K562 (cell line): ENCODE data around the gene SYS1. TPM values are rescaled to one million over a fixed set of nuclear protein-coding genes. Genes with fewer than 3 reads are reported as not detected.

Experiments used
- CTCF ChIP-seq, 3 experiments: IDR thresholded peaks in 2 of 3; conservative IDR thresholded peaks in 1 of 3; 2 replicates each; pipeline ENCODE4 v1.5.1; 2011 to 2012; ENCODE audit warnings: low read length in 3 of 3, mild to moderate bottlenecking in 3 of 3, control low read depth in 2 of 3, improper control_type of control experiment in 1 of 3, inconsistent platforms in 1 of 3, low read depth in 1 of 3, mixed read lengths in 1 of 3, moderate library complexity in 1 of 3; ENCODE audit not compliant: insufficient read depth in 2 of 3
- HSF4 ChIP-seq: fragments of 250-450 bp; sonication (Bioruptor Pico); IDR thresholded peaks from 2 replicates; pipeline ENCODE4 v2.1.2; 2022; ENCODE audit warnings: mild to moderate bottlenecking, moderate library complexity, borderline replicate concordance
- MNT ChIP-seq, 2 experiments: fragments of 450-650 bp; conservative IDR thresholded peaks; 2 replicates each; pipeline ENCODE4 v1.6.1; 2017; ENCODE audit warnings: mild to moderate bottlenecking in 2 of 2, moderate library complexity in 2 of 2
- NR0B1 ChIP-seq: fragments of 450-650 bp; IDR thresholded peaks from one replicate; pipeline ENCODE4 v1.6.1; 2018; ENCODE audit warnings: mild to moderate bottlenecking, moderate library complexity; ENCODE audit not compliant: partially characterized antibody
- THAP7 ChIP-seq: fragments of 250-450 bp; sonication (Bioruptor Pico); IDR thresholded peaks from 2 replicates; pipeline ENCODE4 v1.5.0; 2021
- ZNF583 ChIP-seq: fragments of 250-450 bp; sonication (Bioruptor Pico); IDR thresholded peaks from 2 replicates; pipeline ENCODE4 v1.4.0; 2020
- ZNF668 ChIP-seq: fragments of 250-450 bp; sonication (Bioruptor Pico); IDR thresholded peaks from 2 replicates; pipeline ENCODE4 v1.8.0; 2022; ENCODE audit warnings: mild to moderate bottlenecking, inconsistent platforms
- polyA plus RNA-seq, 8 experiments: library from polyadenylated mRNA; depleted of rRNA in 4 of 8; stranded (reverse) in 5 of 8; unstranded in 3 of 8; fragments of >200 nt; fragmentation: Nextera tagmentation in 2 of 8; fragmentation: Illumina TruSeq in 1 of 8; extraction: Ambion mirVana in 2 of 8; extraction: Trizol in 1 of 8; gene quantifications; 2 replicates each; pipeline versions ENCODE4 v1.2.1 to v1.2.3, GENCODE V29; 2011 to 2014; ENCODE audit warnings: inconsistent platforms in 1 of 8, missing spikeins in 1 of 8
- total RNA-seq, 7 experiments: library from RNA; depleted of rRNA in 6 of 7; stranded (reverse); fragments of >200 nt in 6 of 7; fragmentation: Illumina TruSeq in 2 of 7; extraction: Trizol in 2 of 7; gene quantifications; 2 replicates each; pipeline versions ENCODE4 v1.2.1 to v1.2.3, GENCODE V29; 2011 to 2021; ENCODE audit warnings: low replicate concordance in 1 of 7
- TF ChIP-seq, protein P1 (sequence below): fragments of 450-650 bp; IDR thresholded peaks from 2 replicates; pipeline ENCODE4 v1.6.1; 2016; ENCODE audit warnings: low read depth, mild to moderate bottlenecking, moderate library complexity
- TF ChIP-seq, protein P2 (sequence below): IDR thresholded peaks from 2 replicates; pipeline ENCODE4 v1.6.1; 2016; ENCODE audit warnings: missing genetic modification characterization, missing compliant biosample characterization

Gene SYS1
- total and polyA plus RNA-seq, 9 of the 15 experiments (the other 6 are each of a cell fraction or from before 2014, with no cell fraction given): 11.1 to 25.2 (median 17.5) TPM

DNA sequence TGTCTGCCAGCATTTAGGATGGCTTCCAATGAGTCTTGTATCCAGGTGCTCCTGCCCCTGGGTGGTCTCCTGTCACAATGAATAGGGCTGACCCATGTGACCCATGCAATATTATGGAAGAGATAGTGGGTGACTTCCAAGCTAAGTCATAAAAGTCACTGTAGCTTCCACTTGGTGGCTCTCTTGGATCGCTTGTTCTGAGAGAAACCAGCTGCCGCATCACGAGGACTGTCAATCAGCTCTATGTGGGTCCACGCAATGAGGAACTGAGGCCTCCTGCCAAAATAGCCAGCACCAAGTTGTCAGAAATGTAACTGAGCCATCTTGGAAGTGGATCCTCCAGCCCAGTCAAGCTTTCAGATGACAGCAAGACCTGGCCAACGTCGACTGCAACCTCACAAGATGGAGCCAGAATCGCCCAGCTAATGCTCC is 40.0 kb upstream of the SYS1 start (continued):
- TF ChIP-seq THAP7 (CRISPR knock-in tag) (no peak), NR0B1 (no peak), MNT (conservative IDR thresholded peaks at IDR 0.05) (peak; percentile 38 to 51; a peak in 2 of 4 replicates), CTCF (IDR thresholded peaks at IDR 0.05 in 2 of 3, conservative IDR thresholded peaks at IDR 0.05 in 1 of 3; ENCODE audit: insufficient read depth in 2 of 3, low read depth in 1 of 3, low read length in 3 of 3) (peak; percentile 78 to 94 (median 81)), ZNF583 (CRISPR knock-in tag) (peak; percentile 69; the same call in 1 of the 2 replicates), HSF4 (no peak), ZNF668 (CRISPR knock-in tag) (no peak)
- TF ChIP-seq, protein P1, sequence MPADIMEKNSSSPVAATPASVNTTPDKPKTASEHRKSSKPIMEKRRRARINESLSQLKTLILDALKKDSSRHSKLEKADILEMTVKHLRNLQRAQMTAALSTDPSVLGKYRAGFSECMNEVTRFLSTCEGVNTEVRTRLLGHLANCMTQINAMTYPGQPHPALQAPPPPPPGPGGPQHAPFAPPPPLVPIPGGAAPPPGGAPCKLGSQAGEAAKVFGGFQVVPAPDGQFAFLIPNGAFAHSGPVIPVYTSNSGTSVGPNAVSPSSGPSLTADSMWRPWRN: no peak
- TF ChIP-seq, protein P2, sequence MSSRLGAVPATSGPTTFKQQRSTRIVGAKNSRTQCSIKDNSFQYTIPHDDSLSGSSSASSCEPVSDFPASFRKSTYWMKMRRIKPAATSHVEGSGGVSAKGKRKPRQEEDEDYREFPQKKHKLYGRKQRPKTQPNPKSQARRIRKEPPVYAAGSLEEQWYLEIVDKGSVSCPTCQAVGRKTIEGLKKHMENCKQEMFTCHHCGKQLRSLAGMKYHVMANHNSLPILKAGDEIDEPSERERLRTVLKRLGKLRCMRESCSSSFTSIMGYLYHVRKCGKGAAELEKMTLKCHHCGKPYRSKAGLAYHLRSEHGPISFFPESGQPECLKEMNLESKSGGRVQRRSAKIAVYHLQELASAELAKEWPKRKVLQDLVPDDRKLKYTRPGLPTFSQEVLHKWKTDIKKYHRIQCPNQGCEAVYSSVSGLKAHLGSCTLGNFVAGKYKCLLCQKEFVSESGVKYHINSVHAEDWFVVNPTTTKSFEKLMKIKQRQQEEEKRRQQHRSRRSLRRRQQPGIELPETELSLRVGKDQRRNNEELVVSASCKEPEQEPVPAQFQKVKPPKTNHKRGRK: no peak
